NCI-H1105 treated with DMSO at 0.1 percent for 48 hours (cell line): Measurements from ENCODE around the gene ATG16L2.
"Not testable (repeated sequence)": the region's sequence is repeated elsewhere in the genome, so short reads cannot be mapped to it uniquely, and the experiment has no call there.

ENCODE experiments used
- DNase-seq: peaks from one replicate; lab custom pipeline; 2025; lab: John Stamatoyannopoulos, UW

ATG16L2 gene

DNA sequence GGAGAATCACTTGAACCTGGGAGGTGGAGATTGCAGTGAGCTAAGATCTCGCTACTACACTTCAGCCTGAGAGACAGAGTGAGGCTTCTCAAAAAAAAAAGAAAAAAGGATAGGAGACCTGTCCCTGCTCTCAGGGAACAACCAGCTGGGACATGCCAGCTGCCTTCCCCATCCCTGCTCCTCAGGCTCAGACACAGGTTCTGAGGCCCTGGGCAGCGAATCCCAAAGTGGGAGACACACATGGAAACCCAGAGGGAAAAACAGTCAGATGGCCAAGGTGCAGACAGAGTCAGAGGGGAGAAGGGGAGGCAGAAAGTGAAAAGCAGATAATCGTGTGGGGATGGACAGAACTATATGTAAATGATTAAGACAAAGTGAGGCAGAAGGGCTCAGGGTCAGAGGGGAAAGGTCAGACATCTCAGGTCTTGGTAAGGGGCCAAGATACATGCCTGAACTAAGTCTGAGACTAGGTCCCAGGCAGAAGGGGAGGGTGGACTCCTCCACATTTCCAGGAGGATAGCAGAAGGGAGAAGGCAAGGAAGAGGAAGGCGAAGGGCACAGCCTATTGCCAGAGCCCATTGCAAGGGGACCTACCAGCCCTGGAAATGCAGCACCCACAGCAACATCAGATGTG is 34.6 kb upstream of the ATG16L2 start:
- DNase-seq: no peak

DNA sequence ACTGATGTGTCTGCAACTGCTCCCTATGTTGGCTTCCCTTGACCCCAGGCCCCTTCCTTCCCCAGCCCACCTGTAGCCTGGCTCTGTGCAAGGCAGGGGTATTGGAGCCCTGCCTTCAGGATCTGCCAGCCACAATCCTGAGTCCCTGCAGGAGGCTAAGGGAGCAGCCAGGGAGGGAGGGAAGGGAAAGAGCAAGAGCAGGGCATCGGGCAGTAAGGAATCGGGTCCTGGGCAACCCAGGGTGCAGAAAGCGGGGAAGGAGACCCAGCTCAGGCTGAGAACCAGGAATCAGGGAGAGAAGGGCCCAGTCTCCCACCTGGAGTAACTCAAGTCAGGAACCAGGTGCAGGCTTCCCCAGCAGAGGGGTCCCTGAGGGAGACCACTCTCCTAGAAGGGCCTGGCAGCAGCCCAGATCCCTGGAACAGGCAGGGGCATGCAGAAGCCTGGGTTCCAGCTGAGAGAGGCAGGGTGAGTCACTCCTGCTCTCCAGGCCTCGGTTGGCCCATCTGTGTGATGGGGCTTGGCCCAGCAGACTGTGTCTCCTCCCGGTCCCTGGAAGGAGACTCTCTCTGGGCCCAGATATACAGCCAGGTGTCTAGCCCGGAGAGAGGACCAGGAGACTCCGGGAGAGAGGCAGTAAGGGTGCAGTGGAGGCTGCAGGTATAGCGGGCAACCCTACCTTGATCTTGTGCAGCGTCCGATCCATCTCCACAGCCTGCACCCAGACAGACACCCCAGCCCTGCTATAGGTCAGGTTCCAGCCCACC is 33.7 kb upstream of the ATG16L2 start:
- DNase-seq: no peak

DNA sequence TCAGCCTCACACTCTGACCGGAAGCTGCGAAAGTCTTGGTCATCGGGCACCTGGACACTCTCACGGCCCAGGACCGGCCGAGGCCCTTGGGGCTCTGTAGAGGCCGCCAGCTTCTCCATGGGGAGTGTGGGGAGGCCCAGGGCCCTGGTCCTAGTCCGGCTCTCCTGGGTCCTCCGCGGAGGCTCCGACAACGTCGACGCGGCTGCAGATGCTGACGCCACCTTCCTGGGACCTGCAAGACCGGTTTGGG is 33.2 kb upstream of the ATG16L2 start:
- DNase-seq: no peak

DNA sequence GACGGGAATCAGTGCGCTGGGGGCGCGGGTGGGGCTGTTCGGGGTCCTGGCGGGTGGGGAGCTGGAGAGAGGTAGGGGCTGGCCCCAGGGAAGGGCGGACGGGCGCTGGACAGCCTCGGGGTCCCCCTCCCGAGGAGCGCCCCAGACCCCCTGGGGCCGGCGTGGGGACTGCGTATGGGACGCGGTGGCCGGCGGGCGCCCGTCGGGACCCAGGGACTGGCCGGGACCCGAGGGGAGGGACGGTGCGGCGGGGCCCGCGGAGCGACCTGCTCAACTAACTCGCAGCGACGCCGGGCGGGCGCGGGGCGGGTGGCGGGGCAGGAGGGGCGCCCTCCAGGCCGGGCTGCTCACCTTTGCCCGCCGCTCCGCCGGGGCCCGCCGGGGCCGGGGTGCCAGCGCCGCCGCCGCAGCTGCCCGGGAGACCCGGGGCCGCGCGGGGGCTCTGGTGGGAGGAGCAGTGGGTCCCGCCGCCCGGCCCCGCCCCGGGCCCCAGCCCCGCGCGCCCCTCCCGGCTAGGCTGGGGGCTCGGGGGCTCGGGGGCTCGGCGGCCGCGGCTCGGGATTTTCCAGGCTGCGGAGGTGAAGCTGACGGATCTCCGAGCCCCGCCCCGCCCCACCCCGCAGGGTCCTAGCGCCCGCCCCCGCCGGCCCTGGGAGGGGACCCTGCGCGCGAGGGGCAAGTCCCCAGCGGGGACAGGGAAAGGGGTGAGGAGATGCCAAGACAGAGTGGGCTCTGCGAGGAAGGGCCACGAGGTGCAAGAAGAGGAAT is 32.7 kb upstream of the ATG16L2 start:
- DNase-seq: peak; percentile 18

DNA sequence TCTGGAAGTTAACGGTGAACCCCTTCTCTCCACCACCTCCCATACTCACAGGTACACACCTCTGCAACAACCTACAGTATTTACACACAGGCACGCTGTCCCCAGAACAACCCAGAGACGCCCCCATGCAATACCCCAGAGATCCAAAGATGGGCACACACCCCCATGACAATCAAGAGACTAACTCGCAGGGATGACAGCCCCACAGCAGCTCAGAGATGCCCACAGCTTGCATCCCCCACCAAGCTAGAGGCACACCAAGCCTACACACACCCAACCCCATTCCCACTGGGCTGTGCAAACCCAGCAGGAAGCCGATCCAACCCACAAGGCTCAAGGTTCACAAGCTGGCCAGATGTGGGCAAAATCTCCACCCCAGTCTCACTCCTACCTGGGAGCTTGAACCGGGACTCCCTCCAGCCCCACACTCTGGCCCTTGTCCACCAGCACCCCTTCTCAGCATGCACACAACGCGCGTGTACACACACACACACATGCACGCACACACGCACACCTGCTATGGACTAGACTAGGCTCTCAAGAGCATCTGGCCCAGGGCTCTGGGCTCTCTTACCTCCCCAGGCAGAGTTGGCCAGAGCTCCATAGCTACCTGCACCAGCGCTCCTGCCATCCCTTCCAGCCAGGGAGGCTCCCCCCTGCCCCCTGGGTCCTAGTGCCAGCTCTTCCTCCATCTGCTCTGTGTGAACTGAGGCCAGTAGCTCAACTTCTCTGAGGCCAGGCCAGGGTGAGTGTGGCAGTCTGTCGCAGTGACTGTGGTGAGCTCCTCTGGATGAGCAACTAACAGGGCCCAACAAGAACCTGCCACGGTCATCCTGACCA is 31.9 kb upstream of the ATG16L2 start:
- peak; percentile 52 for DNase-seq

DNA sequence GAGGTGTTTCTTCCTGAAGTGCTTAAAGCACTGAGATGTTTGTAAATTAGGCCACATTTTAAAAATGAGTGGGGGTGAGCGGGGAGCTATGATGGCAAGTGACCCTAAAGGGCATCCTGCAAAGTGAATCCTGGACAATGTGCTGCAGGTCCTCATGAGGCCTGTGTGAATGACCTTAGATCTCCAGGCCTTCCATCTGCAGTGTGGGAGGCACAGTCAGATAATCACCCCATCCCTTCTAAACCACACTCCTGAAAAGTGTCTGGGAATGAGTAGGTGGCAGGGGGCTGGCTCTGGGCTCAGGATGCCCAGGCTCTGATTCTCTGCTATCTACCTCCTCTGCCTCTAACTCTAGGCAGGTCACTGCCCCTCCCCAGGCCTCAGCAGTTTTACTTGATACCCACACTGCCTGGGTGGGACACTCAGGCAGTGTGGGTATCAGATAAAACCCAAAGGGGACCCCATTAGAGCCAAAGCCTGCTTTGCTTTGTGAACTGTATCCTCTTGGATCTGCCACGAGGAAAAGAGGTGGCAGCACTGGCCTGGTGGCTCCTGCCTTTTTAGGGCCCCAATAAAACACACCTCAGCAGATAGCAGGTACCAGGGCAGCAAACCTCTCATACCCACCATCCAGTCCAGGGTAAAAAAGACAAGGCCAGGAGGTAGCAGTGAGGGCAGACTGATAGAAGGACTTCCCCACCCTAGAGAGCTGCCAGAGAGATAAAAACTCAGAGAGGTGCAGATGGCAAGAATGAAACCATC is 30.9 kb upstream of the ATG16L2 start:
- no peak for DNase-seq

DNA sequence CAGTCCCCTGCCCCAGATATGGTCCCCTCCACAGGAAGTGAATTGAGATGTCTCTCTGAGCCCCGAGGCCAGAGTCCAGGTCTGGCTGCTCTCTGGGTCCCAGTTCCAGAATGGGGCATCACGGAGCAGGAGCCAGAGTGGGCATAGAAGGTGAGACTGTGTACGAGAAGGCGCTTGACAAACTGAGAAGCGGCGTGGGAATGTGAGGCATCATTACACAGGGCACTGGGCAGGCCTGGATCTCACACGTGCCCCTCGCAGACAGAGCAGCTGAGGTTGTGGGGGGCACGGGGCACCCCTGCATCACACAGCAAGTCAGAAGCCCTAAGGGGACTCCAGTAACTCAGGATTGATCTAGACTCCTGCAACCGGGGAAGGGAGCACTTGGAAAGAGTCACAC is 29.5 kb upstream of the ATG16L2 start:
- DNase-seq: no peak

DNA sequence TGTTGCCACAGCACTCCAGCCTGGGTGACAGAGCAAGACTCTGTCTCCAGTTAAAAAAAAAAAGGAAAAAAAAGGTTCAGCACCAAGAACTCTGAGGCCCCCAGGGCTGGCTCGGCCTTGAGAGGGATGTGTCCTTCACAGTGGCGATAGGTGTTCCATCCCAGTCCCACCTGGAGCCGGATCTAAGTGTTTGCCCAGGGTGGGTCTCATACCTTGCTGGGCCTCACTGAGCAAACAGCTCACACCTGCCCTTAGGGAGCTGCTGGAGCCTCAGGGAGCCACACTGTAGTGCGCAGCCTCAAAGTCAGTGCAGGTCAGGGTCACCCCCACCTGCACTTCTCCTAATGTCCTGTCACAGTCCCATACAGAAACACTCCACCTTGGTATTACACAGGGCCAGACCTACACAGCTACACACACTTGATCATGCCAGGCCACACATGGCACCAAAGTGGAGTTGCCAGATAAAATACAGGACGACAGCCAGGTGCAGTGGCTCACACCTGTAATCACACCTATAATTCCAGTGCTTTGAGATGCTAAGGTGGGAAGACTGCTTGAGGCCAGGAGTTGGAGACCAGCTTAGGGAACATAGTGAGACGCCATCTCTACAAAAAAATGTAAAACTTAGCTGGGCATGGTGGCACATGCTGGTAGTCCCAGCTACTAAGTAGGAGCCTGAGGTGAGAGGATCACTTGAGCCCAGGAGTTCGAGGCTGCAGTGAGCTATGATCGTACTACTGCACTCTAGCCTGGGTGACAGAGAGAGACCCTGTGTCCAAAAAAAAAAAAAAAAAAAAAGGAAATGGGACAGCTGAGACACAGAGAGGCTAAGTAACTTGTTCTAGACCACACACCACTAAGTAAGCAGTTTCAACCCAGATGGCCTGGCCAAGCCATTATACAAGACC is 27.7 kb upstream of the ATG16L2 start:
- no peak for DNase-seq

DNA sequence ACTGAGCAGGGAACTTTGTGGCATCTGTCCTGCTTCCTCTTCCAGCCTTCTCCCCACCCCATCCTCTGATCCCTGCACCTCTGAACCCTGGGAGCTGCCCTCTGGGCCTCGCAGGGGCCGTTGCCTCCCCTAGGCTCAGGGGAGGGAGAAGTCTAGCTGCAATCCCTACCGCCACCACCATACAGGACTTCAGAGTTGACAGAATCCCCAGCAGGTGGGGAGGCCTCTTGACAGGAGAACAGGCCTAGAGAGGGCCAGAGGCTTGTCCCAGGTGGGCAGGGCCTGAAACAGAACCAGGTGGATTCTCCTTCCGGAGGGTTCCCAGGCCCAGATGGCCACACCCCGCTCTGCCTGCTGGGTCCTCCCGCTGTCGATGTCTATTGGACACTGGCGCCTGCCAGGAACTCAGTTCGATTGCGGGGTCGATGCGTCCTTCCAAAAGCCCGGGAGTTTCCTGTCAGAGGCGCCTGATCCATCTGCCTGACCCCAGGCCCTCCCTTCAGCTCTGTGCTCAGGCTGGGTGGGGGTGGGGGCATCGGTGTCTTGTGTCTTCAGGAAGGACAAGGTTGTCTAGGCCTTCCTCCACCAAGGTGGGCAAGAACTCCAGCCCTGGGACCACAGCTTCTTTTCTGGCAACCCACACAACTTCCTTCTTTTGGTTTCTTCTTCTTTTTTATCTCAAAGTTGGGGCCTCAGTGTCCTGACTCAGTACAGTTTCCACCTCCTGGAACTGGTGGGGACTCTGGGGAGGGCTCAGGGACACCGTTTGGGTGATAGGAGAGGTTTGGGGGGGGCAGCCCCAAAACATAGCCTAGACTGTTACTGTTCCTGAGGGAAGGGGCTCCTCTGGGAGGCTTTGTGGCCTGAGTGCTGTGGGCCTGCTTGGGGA is 26.8 kb upstream of the ATG16L2 start:
- no peak for DNase-seq

DNA sequence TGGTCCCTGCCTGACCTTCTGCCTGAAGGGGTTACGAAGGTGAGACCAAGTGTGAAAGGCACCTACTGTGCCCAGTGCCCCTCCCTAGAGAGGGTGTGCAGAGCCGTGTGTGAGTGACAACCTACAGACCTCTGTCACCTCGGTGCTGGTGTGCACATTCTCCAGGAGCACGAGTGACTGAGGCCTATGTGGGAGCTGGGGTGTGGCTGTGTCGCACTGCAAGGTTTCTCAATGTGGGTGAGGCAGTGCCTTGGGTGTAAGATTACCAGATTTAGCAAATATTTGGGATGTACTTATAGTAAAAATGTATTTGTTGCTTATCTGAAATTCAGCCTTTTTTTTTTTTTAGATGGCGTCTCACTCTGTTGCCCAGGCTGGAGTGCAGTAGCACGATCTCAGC is 26.0 kb upstream of the ATG16L2 start:
- no peak for DNase-seq

DNA sequence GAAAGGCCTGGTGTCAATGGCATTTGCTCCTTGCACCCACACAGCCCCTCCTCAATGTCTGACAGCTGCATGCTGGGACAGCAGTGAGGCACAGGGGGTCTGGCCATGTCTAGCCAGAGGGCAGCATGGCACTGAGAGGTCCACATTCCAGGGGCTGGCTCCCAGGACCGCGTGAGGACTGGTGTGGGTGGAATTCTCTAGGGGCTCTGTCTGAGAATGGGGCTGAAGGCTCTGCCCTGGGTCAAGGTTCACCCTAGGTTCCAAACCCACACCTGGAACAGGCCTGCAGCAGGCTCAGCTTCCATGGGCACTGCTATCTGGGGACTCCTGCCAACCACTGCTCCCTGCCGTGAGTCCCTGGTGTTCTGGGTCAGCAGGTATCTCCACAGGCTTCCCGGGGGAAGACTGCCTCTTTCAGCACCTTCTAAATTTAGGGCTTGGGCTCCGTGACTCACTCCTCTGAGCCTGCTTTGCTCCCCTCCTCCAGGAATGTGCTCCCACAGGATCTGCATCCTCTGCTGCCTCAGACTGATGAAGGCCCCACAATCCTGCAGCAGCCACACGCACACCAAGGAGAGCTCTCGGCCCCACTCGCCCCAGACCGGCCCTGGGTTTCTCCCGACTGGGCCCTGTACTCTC is 24.6 kb upstream of the ATG16L2 start:
- DNase-seq: no peak

DNA sequence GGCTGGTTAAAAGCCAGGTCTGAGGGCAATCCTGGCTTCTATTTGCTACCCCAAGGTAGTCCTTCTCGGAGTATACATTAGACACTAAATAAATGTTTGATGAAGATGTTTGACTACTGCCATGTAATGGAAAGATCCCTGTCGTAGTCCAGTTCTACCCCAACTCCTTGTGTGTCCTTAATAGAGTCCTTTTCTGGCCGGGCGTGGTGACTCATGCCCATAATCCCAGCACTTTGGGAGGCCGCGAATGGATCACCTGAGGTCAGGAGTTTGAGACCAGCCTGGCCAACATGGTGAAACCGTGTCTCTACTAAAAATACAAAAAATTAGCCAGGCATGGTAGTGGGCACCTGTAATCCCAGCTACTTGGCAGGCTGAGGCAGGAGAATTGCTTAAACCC is 23.0 kb upstream of the ATG16L2 start:
- DNase-seq: not testable (repeated sequence)

DNA sequence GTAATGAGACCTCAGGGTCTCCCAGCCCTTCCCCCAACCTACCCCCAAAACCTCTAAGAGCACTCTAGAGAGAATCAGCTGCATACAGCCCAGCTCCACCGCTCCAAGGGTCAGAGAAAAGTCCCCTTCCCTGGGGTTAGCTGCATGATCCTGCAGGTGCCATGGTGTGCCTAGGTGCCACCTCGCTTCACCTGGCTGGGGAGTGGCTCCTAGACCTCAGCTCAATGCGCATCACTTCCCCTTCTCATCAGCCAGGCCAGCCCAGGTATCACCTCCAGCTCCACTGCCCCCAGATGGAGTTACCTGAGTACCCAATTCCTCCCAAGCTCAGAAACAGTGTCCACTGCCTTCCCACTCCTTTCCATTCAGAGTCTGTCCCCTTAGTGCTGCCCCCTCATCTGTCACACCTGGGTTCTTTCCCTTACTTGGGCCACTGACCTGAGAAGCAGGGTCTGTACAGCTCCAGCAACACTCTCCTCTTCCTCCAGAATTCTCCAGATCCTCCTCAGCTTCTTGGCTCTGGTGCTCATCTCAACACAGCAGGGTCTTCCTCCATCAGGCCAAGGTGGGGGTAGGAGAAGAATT is 21.7 kb upstream of the ATG16L2 start:
- DNase-seq: no peak

DNA sequence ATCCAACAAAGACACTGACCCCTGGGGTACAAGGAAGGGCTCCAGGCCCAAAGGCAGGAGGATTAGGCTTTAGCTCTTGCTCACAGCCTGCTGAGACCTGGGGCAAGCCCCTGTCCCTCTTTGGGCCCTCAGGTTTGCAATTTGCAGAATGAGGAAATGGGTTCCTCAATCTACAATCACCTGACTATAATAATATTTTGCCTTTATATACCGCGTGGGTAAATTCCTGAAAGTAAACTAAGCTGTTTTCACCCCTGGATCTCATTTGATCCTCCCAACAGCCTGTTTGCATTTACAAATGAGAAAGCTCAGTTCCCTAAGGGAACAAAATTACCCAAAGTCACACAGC is 21.2 kb upstream of the ATG16L2 start:
- no peak for DNase-seq

DNA sequence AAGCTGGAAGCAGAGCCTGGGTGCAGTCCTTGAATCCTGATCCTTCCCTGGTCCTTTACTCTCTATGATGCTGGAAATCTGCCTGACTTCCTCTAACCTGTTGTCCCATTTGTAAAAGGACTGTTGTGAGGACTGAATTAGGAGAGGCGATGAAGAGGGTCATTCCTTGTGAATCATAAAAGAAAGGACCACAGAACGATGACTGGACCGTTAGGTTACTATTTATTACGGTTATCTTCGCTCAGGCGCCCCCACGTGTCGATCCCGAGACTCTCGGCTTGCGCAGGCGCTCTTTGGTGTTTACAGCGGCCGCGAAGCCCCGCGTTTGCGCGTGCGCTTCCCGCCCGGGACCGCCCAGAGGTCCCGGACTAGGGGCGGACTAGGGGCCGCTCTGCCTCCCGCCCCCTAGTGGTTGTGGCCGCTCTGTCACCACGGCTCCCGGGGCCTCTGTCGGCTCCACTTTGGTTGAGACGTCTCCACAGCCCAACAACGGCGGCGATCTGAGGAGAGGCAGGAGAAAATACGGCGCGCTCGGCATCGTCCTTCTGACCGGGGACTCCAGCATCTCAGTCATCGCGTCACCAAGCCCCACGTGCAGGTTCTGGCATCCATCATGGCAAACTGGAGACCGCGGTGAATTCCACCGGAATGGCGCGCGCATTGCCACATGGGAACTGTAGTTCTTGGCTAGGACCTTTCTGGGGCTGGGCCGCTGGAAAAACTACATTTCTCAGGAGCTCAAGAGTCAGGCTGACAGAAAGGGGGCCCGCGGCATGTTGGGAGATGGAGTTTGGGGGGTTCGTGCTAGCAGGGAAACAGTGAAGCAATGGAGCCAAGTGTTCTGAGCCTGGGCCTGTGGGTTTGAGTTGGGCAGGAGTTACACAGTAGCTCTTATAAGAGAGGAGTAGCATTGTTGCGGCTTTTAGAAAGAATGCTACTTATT is 20.5 kb upstream of the ATG16L2 start, which contains the start of gene STARD10:
TSS of gene STARD10 (minus strand) at position 623 of the 943 bp plus-strand sequence. CDS start 12,866 bp downstream, outside the sequence.
- peak; percentile 95 for DNase-seq

DNA sequence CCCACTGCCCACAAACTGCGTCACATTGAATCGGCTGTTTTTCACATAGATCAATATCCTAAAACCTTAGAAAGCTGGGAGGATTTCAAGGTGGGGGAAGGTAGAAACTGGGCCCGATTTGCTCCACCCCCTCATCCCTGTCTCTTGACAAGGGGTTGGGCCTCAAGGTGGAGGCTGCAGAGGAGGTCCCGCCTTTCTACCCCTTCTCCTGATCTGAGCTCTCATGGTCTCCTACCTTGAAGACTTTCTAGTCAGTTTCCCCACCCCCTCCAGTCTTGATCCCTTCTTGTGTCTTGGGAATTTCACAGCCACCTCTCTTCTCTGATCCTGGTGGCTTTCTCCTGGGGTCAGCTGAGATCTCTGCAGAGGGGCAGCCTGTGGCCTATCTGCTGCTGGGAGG is 15.8 kb upstream of the ATG16L2 start:
- DNase-seq: no peak

DNA sequence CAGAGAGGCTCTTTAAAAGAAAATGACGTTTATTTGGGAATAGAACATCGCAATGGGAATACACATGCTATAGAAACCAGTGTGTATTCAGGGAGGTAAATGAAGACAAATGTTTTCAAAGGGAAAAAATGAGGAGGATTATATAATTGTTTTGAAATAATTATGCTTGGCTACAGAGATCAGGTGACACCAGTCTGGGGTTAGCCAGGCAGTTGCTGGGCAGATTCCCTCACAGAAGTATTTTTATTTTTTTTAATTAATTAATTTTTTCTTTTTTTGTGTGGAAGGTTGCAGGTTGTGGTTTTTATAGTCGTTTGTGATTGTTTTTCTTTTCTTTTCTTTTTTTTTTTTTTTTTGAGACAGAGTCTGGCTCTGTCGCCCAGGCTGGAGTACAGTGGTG is 14.8 kb upstream of the ATG16L2 start:
- DNase-seq: no peak

DNA sequence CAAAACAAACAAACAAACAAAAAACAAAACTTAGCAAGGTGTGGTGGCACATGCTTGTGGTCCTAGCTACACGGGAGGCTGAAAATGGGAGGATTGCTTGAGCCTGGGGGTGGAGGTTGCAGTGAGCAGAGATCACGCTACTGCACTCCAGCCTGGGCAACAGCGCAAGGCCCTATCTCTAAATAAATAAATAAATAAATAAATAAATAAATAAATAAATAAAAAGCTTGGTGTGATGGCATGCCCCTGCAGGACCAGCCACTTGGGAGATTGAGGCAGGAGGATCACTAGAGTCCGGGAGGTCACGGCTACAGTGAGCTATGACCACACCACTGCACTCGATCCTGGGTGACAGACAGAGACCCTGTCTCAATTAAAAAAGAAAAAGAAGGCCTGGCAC is 11.4 kb upstream of the ATG16L2 start:
- DNase-seq: no peak
